ENCODE results near the gene PGS1. TPM values are rescaled to one million over a fixed set of nuclear protein-coding genes. Genes with fewer than 3 reads are reported as not detected.

PGS1 gene
- total RNA-seq, 4 donors from 2014 or later, result 12.9 to 75.4 (median 63.1) TPM

- no peaks in the 10 kb centered on the region for H3K36me3 ChIP-seq
- peaks cover 0 to 5% of the 10 kb centered on the region in 2 donors for H3K4me1 ChIP-seq
- no peaks in the 10 kb centered on the region for H3K27me3 ChIP-seq
- no peak overlapping the region for H3K4me3 ChIP-seq
- DNase-seq, result no peak
- no peak overlapping the region for H3K27ac ChIP-seq
- TF ChIP-seq CTCF (IDR thresholded peaks at IDR 0.05), result no peak
- TF ChIP-seq POLR2A (IDR thresholded peaks at IDR 0.05), result no peak
- intact Hi-C loops (cut with DNase I; ENCODE audit: low total_unique reads), result no loop called here
- H3K9me3 ChIP-seq, result no peaks in the 10 kb centered on the region
These were observed 30.1 kb downstream of the PGS1 start for GRCh38 chr17:78408476-78409050.

- TF ChIP-seq POLR2A (IDR thresholded peaks at IDR 0.05), result no peak
- TF ChIP-seq CTCF (IDR thresholded peaks at IDR 0.05), result no peak
- no peak for DNase-seq
- Histone ChIP-seq H3K36me3 (no peaks in the 10 kb centered on the region), H3K4me1 (peaks cover 0 to 5% of the 10 kb centered on the region in 2 donors), H3K27ac (no peak overlapping the region), H3K9me3 (no peaks in the 10 kb centered on the region), H3K4me3 (no peak overlapping the region), H3K27me3 (no peaks in the 10 kb centered on the region)
- intact Hi-C loops (cut with DNase I; ENCODE audit: low total_unique reads), result no loop called here
These were observed 30.9 kb downstream of the PGS1 start for GRCh38 chr17:78409191-78409928.

- H3K4me1 ChIP-seq, result peaks cover 0 to 5% of the 10 kb centered on the region in 2 donors
These were observed 32.9 kb downstream of the PGS1 start for GRCh38 chr17:78411241-78411857.

GRCh38 chr17:78412403-78412802 is 34.0 kb downstream of the PGS1 start:
- H3K27ac ChIP-seq, result no peak overlapping the region
- no peak overlapping the region for H3K4me3 ChIP-seq
- no peaks in the 10 kb centered on the region for H3K9me3 ChIP-seq
- H3K36me3 ChIP-seq, result no peaks in the 10 kb centered on the region
- intact Hi-C loops (cut with DNase I; ENCODE audit: low total_unique reads), result no loop called here
- peaks cover 0 to 5% of the 10 kb centered on the region in 2 donors for H3K4me1 ChIP-seq
- no peaks in the 10 kb centered on the region for H3K27me3 ChIP-seq
- DNase-seq, result no peak
- TF ChIP-seq POLR2A (IDR thresholded peaks at IDR 0.05) (no peak), CTCF (IDR thresholded peaks at IDR 0.05) (no peak)

More at GRCh38 chr17:78411241-78411857, 32.9 kb downstream of the PGS1 start:
- no peaks in the 10 kb centered on the region for H3K9me3 ChIP-seq
- TF ChIP-seq CTCF (IDR thresholded peaks at IDR 0.05) (no peak), POLR2A (IDR thresholded peaks at IDR 0.05) (no peak)
- DNase-seq, result peak in 1 of 2 donors; percentile 45
- H3K27me3 ChIP-seq, result no peaks in the 10 kb centered on the region
- H3K36me3 ChIP-seq, result no peaks in the 10 kb centered on the region
- intact Hi-C loops (cut with DNase I; ENCODE audit: low total_unique reads), result no loop called here
- peak overlapping the region; percentile 43 to 55 for H3K27ac ChIP-seq
- H3K4me3 ChIP-seq, result no peak overlapping the region

Data from uterus (tissue), 4 donors.